ENCODE results near the gene LCNL1.
"Not testable (repeated sequence)": the region's sequence is repeated elsewhere in the genome, so short reads cannot be mapped to it uniquely, and the experiment has no call there.

Gene LCNL1

DNA sequence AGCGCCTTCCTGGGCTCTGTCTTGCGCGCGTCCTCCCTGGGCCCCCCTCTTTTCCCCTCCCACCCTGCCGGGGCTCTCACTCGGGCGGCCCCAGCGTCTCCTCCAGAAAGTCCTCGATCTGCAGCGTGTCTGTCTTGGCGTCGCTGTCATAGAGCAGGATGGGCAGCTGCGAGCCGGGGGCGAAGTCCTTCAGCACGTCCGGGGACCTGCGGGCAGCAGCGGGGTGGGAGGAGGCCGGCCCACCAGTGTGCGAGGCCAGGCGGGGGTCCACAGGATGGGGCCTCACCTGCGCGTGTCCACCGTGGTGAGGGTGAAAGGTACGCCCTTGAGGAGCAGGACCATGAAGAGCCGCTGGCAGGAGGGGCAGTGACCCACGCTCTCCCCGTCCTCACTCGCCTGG is 12.6 kb downstream of the LCNL1 start:
- no peak for DNase-seq

DNA sequence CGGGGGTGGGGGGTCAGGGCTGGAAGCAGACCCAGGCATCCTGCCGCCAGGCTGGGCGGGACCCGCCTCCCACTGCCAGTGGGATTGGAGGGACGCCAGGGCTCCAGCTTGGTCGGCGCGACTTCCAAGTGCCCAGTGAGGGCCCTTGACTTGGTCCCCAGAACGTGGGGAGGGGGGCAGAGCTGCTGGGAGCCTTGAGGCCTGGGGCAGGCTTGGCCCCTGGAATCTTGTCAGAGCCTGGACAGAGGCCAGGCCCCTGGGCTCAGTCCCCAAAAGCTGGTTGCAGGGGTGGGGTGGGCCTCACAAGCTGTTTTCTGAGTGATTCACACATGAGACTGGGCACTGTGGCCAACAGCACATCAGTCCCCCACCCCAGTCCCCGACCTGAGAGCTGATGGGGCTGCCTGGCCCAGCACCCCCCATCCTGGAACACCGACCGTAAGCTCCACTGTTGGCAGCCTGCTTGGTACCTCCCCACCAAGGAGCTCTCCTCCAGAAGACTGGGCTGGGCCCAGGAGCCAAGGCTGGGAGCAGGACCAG is 13.0 kb downstream of the LCNL1 start:
- no peak for DNase-seq

DNA sequence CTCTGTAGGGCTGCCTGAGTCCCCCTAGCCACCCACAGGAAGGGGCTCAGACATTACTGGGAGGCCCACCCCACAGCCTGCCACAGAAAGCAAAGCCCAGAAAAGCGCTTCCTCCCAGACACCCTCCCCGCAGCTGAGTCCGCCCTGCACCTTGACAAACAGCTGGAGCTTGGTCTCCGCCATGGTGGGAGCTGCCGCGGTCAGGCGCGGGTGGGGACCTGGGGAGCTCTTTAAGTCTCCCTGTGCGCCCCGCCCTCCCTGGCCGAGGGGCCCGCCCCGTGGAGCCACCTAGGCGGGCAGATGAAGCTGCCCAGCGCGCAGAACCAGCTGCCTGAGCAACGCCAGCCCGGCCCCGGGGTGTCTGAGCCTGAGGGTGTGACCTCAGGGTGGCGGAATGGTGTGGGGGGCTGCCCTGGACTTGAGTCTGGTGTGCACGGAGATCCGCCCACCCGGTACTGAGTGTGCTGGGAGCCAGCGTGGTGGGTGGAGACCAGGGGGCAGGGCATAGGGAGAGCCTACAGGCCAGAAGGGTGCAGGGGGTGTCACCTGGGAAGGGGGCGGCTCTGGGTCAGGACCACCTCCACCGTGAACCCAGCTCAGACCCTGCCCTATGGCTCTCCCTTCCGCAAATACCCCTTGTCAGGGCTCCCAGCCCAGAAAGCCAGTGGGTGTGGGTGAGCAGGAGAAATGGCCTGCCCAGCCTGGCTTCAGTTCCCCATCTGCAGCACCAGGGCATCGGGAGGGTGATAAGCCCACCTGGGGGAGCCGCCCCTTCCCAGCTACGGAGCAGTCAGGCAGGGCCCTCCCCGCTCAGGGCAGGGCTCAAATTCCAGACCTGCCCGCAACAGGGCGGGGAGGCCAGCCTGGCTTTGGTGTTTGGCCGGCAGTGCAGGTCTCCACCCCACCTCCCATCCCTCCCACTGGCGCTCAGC is 13.8 kb downstream of the LCNL1 start, which contains the start of gene CLIC3:
Gene CLIC3 (minus strand): TSS at position 208 of the 932 bp plus-strand sequence. CDS start 25 bp downstream, at position 183.
- peak; percentile 22 to 45 for DNase-seq

DNA sequence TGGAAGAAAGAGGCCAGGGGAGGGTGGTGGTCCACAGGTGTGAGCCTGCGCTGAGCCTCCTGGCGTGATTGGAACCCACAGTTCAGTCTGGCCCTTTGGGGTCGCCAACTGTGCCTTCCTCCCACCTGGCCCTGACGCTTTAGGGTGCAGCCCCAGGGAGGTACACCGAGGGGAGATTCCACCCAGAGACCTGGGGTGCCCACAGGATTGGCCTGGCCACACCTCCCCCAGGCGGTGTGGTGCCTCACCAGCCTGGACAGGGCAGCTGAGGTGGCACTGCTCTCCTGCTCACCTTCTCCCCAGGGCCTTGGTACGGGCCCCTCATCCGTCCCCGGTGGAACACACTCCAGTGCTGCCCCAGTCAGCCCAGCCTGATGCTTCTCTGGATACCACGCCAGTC is 14.6 kb downstream of the LCNL1 start:
- DNase-seq = no peak

DNA sequence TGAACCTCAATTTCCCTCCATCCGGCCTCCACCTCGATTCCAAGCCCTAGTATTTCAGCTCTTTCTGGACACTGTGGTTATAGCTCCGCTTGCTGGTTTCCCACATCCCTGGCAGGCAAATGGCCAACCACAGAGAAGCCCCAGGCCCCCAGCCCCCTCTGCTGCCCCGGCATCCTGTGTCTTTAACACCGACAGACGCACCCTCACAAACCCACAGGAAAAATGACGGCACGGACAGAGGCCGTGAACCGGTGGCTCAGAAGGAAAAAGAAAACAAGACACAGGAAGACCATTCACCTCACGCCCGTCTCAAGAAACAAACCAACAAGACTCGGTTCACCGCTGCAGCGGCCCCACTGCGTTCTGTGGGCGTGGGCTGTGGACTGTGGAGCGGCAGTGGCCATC is 15.0 kb downstream of the LCNL1 start:
- no peak for DNase-seq

DNA sequence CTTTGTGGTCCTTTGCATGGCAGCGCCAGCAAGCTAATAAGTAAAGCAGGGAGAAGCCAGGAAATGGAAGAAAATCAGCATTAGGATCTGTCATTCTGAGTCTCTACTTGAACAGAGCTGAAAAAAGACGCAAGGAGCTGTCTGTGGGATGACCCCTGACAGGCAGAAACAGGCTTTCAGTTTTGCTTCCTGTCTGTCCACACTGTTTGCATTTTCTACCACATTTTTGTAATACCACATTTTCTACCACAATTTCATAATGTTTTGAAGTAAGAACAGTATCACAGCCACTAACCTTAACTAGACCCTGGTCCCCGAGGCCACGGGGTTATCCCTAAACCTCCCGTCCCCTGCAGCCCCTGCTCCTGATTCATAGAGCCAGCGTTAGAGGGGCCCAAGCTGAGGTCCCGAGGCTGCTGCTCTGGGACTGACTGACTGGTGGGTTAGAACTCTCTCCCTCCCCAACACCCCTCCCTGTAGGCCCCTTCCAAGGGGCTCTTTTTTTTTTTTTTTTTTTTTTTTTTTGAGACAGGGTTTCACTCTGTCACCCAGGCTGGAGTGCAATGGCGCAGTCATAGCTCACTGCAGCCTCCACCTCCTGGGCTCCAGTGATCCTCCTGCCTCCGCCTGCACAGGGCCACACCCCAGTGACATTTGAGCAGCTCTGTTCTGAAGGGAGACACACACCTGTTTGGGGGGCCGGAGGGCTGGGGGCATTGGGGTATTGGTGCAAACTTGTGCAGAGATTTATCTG is 17.6 kb downstream of the LCNL1 start:
- DNase-seq = no peak

DNA sequence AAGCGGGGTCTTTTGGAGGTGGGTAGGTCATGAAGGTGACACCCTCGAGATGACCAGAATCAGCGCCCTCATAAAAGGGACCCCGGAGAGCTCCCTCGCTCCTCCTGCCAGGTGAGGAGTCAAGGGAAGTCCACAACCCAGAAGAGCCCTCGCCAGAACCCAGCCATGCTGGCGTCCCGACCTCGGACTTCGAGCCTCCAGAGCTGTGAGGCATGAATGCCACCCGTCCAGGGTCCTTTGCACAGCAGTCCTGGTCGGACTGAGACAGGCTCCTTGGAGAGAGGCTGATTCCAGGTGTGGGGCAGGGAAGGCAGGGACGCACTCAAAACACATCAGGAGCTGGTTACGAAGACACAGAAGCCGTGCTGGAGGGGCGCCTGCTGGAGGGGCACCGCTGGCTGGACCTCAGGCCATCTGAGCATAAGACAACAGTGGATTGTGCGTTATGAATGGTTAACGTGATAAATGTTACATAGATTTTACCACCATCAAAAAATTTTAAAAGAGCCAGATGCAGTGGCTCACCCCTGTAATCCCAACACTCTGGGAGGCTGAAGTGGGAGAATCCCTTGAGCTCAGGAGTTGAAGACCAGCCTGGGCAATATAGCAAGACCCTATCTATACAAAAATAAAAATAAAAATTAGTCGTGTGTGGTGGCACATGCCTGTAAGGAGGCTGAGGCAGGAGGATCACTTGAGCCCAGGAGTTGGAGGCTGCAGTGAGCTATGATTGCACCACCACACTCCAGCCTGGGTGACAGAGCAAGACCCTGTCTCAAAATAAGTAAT is 19.3 kb downstream of the LCNL1 start:
- no peak for DNase-seq

DNA sequence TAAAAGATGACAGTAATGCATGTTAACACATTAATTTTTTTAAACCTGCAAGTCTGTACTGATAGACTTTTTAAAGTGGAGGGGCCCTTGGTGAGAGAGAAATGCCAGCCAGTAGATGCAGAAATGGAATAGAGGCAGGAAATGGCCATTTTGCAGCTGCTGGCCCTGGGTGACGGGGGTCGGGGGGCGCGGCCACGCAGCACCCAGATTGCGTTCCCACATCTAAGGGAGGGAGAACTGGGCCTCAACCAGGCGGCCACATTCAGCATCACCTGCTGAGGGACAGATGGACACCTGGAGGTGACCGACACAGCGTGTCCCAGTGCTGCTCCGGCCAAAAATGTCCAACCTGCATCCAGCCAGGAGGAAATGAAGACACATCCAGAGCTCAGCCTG is 19.9 kb downstream of the LCNL1 start:
- DNase-seq = no peak

DNA sequence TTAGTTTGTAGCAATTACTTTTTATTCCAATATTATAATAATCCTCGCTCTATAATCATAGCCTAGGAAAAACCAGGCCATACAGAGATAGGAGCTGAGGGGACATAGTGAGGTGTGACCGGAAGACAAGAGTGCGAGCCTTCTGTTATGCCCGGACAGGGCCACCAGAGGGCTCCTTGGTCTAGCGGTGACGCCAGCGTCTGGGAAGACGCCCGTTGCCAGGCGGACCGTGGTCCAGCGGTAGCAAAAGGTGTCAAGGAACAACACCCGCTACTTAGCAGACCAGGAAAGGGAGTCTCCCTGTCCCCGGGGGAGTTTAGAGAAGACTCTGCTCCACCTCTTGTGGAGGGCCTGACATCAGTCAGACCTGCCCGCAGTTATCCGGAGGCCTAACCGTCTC is 21.5 kb downstream of the LCNL1 start:
- not testable (repeated sequence) for DNase-seq

DNA sequence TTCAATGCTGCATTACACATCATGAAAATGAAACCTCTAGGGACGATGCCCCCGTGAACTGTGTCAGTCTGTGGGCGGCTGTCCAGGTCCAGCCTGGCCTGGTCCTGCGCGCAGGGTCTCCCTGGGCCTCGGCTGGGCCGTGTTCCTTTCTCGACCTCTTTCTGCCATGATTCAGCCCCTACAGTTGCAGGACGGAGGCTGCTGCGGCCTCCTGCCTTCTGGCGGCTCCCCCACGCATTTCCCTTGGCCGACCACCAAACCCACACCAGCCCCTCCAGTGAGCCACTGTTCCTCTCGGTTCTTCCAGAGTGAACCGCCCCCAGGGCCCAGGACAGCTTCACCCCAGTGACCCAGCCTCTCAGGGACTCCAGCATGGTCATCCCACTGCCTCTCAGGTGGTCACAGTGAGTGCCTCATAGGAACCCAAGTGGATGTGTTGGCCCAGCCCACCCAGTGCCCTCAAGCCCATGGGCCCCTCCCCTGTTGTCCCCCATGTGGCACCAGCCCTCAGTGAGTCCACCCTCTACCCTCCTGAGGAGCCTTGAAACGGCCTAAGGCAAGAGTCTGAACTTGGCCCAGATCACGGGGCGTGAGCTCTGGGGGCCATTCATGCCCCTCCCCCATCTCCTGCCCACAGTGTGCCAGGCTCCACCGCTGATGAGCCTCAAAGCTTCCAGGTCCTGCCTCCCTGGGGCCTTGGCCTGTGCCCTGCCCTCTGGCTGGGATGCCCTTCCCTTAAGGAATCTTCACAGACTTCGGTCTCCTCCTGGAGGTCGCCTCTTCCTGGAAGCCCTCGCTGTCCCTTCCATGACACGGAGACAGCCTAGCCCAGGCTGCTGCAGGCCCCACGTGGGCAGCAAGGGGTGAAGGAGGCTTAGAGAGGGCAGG is 23.6 kb downstream of the LCNL1 start:
- no peak for DNase-seq

DNA sequence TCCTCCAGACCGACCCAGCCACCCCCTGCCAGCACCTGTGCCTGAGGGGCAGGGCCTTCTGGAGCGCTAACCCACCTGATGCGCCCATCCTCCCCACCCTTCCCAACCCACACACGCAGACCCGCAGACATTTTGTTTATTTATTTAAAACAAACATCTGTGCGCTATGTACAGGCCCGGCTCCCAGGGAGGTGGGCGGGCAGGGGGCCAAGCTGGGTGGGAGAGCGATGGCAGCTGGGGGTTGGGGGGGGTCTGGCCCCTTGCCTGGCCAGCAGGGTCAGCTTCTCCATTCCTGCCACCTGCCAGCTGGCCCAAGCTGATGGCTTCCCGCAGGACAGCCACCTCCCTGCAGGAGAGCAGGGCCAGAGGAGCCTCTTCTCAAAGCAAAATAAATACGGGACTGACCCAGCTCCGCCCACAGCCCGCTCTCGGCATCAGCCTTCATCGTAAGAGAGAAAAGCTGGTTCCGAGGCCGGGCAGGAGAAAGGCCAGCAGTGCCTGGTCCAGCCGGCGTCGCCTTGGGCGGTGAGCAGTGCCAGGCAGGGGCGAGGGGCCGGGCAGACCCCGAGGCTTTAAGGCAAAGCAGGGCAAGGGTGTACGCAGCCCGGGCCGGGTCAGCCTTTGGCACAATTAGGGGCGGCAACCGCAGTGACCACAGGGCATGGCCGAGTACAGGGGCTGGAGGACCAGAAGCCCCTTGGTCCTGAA is 24.5 kb downstream of the LCNL1 start:
- no peak for DNase-seq

DNA sequence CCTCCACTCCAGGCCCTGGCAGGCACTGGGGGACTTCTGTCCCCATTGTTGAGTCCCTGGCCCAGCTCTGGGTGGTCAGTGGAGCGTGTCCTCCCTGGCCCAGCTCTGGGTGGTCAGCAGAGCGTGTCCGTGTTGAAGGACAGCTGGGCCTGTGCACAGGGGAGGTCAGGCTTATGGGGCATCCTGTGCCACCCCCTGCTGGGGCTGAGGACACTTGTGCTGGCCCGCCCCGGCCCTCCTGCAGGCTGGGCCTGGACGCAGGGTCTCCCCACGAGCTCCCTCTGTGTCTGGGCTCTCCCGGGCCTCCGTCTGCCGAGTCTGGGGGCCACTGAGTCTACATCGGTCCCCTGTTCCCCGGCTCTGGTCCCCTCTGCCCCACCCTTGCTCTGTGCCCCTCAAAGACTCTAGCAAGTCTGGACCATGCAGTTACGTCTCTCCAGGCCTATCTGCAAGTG is 25.1 kb downstream of the LCNL1 start:
- DNase-seq = no peak

DNA sequence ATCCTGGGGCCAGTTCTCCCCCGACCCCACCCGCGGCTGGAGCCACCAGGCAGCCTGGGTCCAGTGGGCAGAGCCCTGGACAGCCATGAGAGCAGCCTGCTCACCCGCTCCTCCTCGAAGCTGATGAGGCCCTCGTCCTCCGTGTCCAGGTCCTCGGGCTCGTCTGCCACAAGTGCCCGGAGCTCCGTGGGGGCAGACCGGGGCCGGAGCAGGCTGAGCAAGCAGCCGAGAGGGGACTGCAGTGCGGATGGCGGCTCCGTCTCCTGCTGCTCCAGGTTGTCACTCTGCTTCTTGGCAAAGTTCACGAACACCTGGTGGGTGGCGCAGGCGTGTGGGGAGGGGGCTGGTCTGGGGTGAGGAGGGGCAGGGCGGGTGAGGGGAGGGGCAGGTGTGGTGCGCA is 25.5 kb downstream of the LCNL1 start:
- DNase-seq = no peak

DNA sequence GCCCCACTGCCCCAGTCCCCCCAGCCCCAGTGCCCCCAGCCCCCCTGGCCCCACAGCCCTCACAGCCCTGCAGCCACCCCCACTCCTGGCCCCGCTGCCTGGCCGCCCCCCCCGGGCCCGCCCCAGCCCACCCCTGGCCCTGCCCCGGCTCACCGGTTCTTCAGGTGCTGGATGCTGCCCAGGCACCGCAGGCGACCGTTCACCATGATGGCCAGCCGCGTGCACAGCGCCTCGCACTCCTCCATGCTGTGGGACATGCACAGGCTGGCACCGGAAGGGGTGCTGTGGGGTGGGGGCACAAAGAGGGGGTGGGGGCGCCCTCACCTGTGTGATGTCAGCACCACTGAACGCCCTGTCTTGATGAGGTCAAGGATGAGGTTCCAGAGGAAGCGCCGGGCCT is 26.4 kb downstream of the LCNL1 start:
- DNase-seq = no peak

DNA sequence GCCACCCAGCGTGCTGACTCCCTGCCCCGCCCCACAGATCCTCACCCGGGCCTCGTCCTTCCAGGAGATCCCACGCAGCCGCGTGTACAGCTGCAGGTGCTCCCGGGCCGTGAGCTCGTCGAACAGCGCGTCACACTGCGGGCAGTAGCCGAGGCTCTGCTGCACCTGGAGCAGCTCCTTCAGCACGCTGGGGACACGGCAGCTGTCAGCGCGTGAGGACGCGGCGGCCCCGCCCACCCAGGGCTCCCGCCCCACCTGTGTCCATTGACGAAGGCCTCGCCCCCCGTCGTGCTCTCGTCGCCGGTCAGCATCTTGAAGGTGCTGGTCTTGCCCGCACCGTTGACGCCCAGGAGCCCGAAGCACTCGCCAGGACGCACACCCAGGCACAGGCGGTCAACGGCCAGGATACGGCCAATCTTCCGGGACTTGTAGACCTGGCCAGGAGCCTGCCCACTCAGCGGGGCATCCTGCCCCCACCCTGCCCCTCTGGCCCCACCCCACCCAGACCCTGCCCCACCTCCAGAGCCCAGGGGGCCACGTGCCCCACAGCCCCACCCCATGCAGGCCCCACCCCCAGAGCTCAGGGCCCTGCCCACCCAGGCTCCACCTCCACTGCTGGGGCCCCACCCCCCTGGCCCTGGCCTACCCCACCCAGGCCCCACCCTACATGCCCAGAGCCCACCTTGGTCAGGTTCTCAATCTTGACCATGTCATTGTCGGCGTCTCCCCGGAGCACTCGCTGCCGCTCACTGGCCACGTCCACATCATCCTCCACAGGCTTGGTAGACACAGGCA is 27.3 kb downstream of the LCNL1 start:
- no peak for DNase-seq

DNA sequence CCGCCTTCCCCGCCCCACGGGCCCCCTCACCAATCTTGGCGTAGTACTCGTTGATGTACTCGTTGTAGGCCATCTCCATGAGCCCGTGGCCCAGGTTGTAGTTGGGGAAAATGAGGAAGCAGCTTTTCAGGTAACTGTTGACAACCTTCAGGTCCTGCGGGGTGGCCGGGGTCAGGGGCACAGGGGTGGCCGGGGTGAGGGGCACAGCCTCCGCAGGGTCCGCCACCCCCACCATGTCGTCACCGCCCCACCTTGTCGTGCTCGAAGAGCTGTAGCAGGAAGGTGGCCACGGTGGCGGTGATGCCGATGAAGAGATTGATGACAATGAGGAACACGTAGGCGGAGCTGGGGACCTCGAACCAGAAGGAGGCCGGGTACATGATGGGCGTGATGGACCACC is 28.4 kb downstream of the LCNL1 start:
- no peak for DNase-seq

DNA sequence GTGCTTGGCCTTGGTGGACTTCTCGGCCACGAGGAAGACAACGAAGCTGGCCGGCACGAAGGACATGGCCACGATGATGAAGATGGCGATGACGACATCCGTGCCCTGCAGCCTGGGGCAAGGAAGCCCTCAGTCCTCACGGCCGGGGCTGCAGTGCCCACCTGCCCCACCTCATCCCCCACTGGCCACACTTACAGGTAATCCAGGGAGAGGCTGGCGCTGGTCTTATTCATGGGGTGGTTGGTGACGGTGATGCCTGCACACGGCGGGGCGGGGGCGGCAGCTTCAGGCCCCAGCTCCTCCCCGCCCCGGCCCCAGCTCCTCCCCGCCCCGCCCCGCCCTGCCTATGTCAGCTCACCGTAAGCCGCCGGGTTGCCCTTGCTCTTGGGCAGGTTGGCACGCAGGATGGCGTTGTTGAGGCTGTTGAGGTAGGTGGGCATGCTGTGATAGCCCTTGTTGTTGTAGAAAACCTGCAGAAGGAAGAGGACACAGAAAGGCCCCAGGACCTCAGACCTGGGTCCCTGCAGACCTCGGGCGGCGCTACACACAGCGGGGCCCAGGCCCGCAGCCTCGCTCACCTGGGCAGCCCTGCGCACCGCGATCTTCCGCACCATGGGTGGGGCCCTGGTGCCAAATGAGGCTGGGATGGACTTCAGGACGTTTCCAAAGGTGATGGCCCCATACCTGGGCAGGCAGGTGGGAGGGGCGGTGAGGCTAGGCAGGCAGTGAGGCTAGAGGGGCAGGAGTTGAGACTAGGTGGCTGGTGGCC is 29.3 kb downstream of the LCNL1 start:
- no peak for DNase-seq

DNA sequence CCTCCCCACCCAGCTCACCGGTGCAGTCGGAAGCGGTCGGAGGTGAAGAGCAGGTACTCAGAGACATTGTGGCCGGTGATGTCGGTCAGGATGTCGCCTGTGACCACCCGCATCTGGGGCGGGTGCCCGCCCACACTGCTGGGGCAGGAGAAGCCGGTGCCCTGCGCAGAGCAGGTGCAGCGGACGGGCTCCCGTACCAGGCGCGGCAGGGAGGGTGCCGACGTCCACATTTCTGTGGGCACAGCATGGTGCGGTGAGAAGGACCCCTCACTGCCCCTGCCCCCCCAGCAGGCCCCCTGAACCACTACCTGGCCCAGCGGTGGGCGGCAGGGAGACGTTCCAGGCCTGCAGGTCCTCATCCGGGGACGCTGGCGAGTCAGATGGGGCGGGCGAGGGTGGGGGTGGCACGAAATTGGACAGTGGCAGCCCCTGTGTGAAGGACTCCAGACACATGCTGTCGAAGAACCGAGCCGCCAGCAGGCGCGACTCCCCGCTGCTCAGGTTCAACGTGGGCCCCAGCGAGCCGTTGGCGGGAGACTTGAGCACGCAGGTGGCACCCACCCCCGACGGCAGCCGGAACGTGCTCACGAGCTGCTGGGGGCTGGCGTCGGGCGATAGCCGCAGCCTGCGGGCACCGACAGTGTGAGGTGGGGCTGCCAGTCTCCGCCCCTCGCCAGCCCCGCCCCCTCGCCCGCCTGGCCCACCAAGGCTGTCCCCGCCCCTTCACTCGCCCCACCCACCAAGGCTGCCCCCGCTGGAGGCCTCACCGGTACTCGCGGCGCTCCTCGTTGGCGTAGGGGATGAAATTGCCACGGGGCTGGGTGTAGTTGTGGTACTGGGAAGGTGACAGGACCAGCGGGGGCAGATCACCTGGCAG is 30.1 kb downstream of the LCNL1 start:
- DNase-seq = no peak
